Osteocyte (in vitro differentiated cells): ENCODE measurements around the gene CNGA1. TPM values are rescaled to one million over a fixed set of nuclear protein-coding genes. Genes with fewer than 3 reads are reported as not detected.

Experiments
- DNase-seq: peaks from one replicate; pipeline ENCODE4 v3.0.0; 2021; ENCODE audit warnings: mixed read lengths; ENCODE audit not compliant: unreplicated experiment; ENCODE audit errors: extremely low spot score
- H3K27ac Mint-ChIP-seq: one replicate; pipeline ENCODE4 v1.8.0; 2021; ENCODE audit warnings: mild to moderate bottlenecking, mixed read lengths; ENCODE audit not compliant: unreplicated experiment
- H3K27me3 Mint-ChIP-seq: one replicate; pipeline ENCODE4 v1.8.0; 2021; ENCODE audit warnings: mixed read lengths; ENCODE audit not compliant: unreplicated experiment
- H3K36me3 Mint-ChIP-seq: one replicate; pipeline ENCODE4 v1.8.0; 2021; ENCODE audit warnings: mixed read lengths; ENCODE audit not compliant: unreplicated experiment
- H3K4me1 Mint-ChIP-seq: one replicate; pipeline ENCODE4 v1.8.0; 2021; ENCODE audit warnings: mixed read lengths; ENCODE audit not compliant: unreplicated experiment
- H3K4me3 Mint-ChIP-seq: one replicate; pipeline ENCODE4 v1.8.0; 2021; ENCODE audit warnings: mild to moderate bottlenecking, moderate library complexity, mixed read lengths; ENCODE audit not compliant: unreplicated experiment
- H3K9me3 Mint-ChIP-seq: one replicate; pipeline ENCODE4 v1.8.0; 2021; ENCODE audit warnings: mixed read lengths; ENCODE audit not compliant: unreplicated experiment
- CTCF ChIP-seq: fragments of 200-600 bp; sonication (generic); IDR thresholded peaks from 2 replicates; pipeline ENCODE4 v1.5.0; 2021; ENCODE audit warnings: antibody characterized with exemption, mild to moderate bottlenecking, moderate library complexity
- long read RNA-seq: library from polyadenylated mRNA; unstranded; transcript quantifications from one replicate; pipeline ENCODE4 v2.0.0, GENCODE V29; 2021
- total RNA-seq: library from RNA; stranded (reverse); gene quantifications from 2 replicates; pipeline ENCODE4 v1.2.1, GENCODE V29; 2021

Gene CNGA1
- total RNA-seq: not detected in 2 replicates
- long read RNA-seq: 0 reads

GRCh38 chr4:48016141-48017107 is at the start of gene CNGA1, which contains the start of gene NIPAL1:
Gene CNGA1, minus strand, starts transcription at chr4:48016681. Its CDS starts 63,992 bp downstream, at chr4:47952689.
Gene NIPAL1, plus strand, starts transcription at chr4:48016772. Its CDS starts 68 bp downstream, at chr4:48016840.
- TF ChIP-seq CTCF: peak; percentile 54
- peaks cover 11% of the 10 kb centered on the region for H3K4me1 Mint-ChIP-seq
- no peak within 1 kb of the TSS for H3K27ac Mint-ChIP-seq

GRCh38 chr4:48065587-48066052 is 49.1 kb upstream of the CNGA1 start:
- H3K9me3 Mint-ChIP-seq: peaks cover 8% of the 10 kb centered on the region
- TF ChIP-seq CTCF: no peak
- no peaks in the 10 kb centered on the region for H3K4me1 Mint-ChIP-seq
- H3K27me3 Mint-ChIP-seq: peaks cover 32% of the 10 kb centered on the region
- no peak for DNase-seq
- no peak overlapping the region for H3K27ac Mint-ChIP-seq
- no peak overlapping the region for H3K4me3 Mint-ChIP-seq
- H3K36me3 Mint-ChIP-seq: no peaks in the 10 kb centered on the region

More at GRCh38 chr4:48016141-48017107, at the start of gene CNGA1, which contains the start of gene NIPAL1:
- H3K27me3 Mint-ChIP-seq: peaks cover 44% of the 10 kb centered on the region
- DNase-seq: peak; percentile 86
- no peaks in the 10 kb centered on the region for H3K9me3 Mint-ChIP-seq
- H3K4me3 Mint-ChIP-seq: peak within 1 kb of the TSS; percentile 79
- H3K36me3 Mint-ChIP-seq: no peaks in the 10 kb centered on the region

- no peak overlapping the region for H3K27ac Mint-ChIP-seq
- no peaks in the 10 kb centered on the region for H3K36me3 Mint-ChIP-seq
- DNase-seq: no peak
- no peaks in the 10 kb centered on the region for H3K4me1 Mint-ChIP-seq
- peaks cover 12% of the 10 kb centered on the region for H3K9me3 Mint-ChIP-seq
- H3K4me3 Mint-ChIP-seq: no peak overlapping the region
- TF ChIP-seq CTCF: no peak
- peaks cover 40% of the 10 kb centered on the region for H3K27me3 Mint-ChIP-seq
Measured at GRCh38 chr4:48064349-48064748, 47.9 kb upstream of the CNGA1 start.

- DNase-seq: no peak
- Mint-ChIP-seq H3K4me1 (peaks cover 5% of the 10 kb centered on the region), H3K36me3 (no peaks in the 10 kb centered on the region), H3K27me3 (peaks cover 27% of the 10 kb centered on the region), H3K27ac (no peak overlapping the region), H3K4me3 (no peak overlapping the region), H3K9me3 (peaks cover 12% of the 10 kb centered on the region)
- TF ChIP-seq CTCF: no peak
Measured at GRCh38 chr4:48058617-48059530, 42.4 kb upstream of the CNGA1 start.
